ENCODE data around the gene CTU2.

CTU2 gene

GRCh38 chr16:88672776-88673175 is 33.5 kb upstream of the CTU2 start:
- H3K27ac ChIP-seq (ENCODE audit: insufficient read depth in 1 of 2, low read depth in 1 of 2, low read length in 2 of 2, poor library complexity in 1 of 2, severe bottlenecking in 2 of 2) = no peak overlapping the region
- no peak for DNase-seq
- H3K9me3 ChIP-seq (ENCODE audit: control extremely low read depth in 1 of 5, control insufficient read depth in 4 of 5, insufficient read depth in 2 of 5, low read depth in 1 of 5, low read length in 4 of 5) = no peaks in the 10 kb centered on the region
- ChIA-PET CTCF (interaction anchor here (0.9 to 1.8 kb wide), 5 partner anchors 8 to 20 kb away, joined by 3 to 13 read pairs (median 4); partner anchors contain the start of gene MVD), POLR2A (interaction anchor here (0.5 kb wide), 1 partner anchor 226 kb away, joined by 3 read pairs; no protein-coding TSS in a partner anchor)
- H3K4me3 ChIP-seq (ENCODE audit: control insufficient read depth in 1 of 7, extremely low read depth in 1 of 7, insufficient read depth in 4 of 7, low read depth in 2 of 7, low read length in 6 of 7) = no peak overlapping the region
- H3K27me3 ChIP-seq (replicated peaks in 2 of 5; ENCODE audit: control insufficient read depth in 4 of 5, insufficient read depth in 5 of 5, low read length in 4 of 5) = no peaks in the 10 kb centered on the region
- H3K36me3 ChIP-seq (ENCODE audit: control insufficient read depth in 4 of 4, insufficient read depth in 4 of 4, low read length in 3 of 4) = peaks cover 0 to 37% (median 13%) of the 10 kb centered on the region in 4 experiments
- no peaks in the 10 kb centered on the region for H3K4me1 ChIP-seq (ENCODE audit: control extremely low read depth in 1 of 4, control insufficient read depth in 4 of 4, insufficient read depth in 4 of 4, low read length in 3 of 4)
- 86% methylated on average over 10 of the region's 11 CpGs for whole genome bisulfite sequencing (ENCODE audit: insufficient coverage)

- Histone ChIP-seq H3K4me3 (ENCODE audit: control insufficient read depth in 1 of 7, extremely low read depth in 1 of 7, insufficient read depth in 4 of 7, low read depth in 2 of 7, low read length in 6 of 7) (no peak overlapping the region), H3K27me3 (replicated peaks in 2 of 5; ENCODE audit: control insufficient read depth in 4 of 5, insufficient read depth in 5 of 5, low read length in 4 of 5) (no peaks in the 10 kb centered on the region), H3K27ac (ENCODE audit: insufficient read depth in 1 of 2, low read depth in 1 of 2, low read length in 2 of 2, poor library complexity in 1 of 2, severe bottlenecking in 2 of 2) (no peak overlapping the region), H3K36me3 (ENCODE audit: control insufficient read depth in 4 of 4, insufficient read depth in 4 of 4, low read length in 3 of 4) (peaks cover 0 to 44% (median 16%) of the 10 kb centered on the region in 4 experiments), H3K4me1 (ENCODE audit: control extremely low read depth in 1 of 4, control insufficient read depth in 4 of 4, insufficient read depth in 4 of 4, low read length in 3 of 4) (no peaks in the 10 kb centered on the region), H3K9me3 (ENCODE audit: control extremely low read depth in 1 of 5, control insufficient read depth in 4 of 5, insufficient read depth in 2 of 5, low read depth in 1 of 5, low read length in 4 of 5) (no peaks in the 10 kb centered on the region)
- WGBS (ENCODE audit: insufficient coverage) = 94% methylated on average over 15 of the region's 19 CpGs
- POLR2A ChIA-PET = no interaction called here
- no peak for DNase-seq
- CTCF ChIA-PET = interaction anchor here (1.5 kb wide), 1 partner anchor 9 kb away, joined by 7 read pairs; no protein-coding TSS in a partner anchor
Measured at GRCh38 chr16:88673716-88674379, 32.5 kb upstream of the CTU2 start.

GRCh38 chr16:88676502-88677242 is 29.6 kb upstream of the CTU2 start:
- POLR2A ChIA-PET = no interaction called here
- Histone ChIP-seq H3K9me3 (ENCODE audit: control extremely low read depth in 1 of 5, control insufficient read depth in 4 of 5, insufficient read depth in 2 of 5, low read depth in 1 of 5, low read length in 4 of 5) (no peaks in the 10 kb centered on the region), H3K4me3 (ENCODE audit: control insufficient read depth in 1 of 7, extremely low read depth in 1 of 7, insufficient read depth in 4 of 7, low read depth in 2 of 7, low read length in 6 of 7) (no peak overlapping the region), H3K36me3 (ENCODE audit: control insufficient read depth in 4 of 4, insufficient read depth in 4 of 4, low read length in 3 of 4) (peaks cover 0 to 52% (median 17%) of the 10 kb centered on the region in 4 experiments), H3K27ac (ENCODE audit: insufficient read depth in 1 of 2, low read depth in 1 of 2, low read length in 2 of 2, poor library complexity in 1 of 2, severe bottlenecking in 2 of 2) (no peak overlapping the region), H3K4me1 (ENCODE audit: control extremely low read depth in 1 of 4, control insufficient read depth in 4 of 4, insufficient read depth in 4 of 4, low read length in 3 of 4) (peaks cover 0 to 12% (median 10%) of the 10 kb centered on the region in 4 experiments), H3K27me3 (replicated peaks in 2 of 5; ENCODE audit: control insufficient read depth in 4 of 5, insufficient read depth in 5 of 5, low read length in 4 of 5) (no peaks in the 10 kb centered on the region)
- no peak for DNase-seq
- CTCF ChIA-PET = no interaction called here
- 98% methylated on average over 16 of the region's 22 CpGs for WGBS (ENCODE audit: insufficient coverage)

- peaks cover 0 to 52% (median 17%) of the 10 kb centered on the region in 4 experiments for H3K36me3 ChIP-seq (ENCODE audit: control insufficient read depth in 4 of 4, insufficient read depth in 4 of 4, low read length in 3 of 4)
- ChIA-PET CTCF (no interaction called here), POLR2A (no interaction called here)
- no peaks in the 10 kb centered on the region for H3K9me3 ChIP-seq (ENCODE audit: control extremely low read depth in 1 of 5, control insufficient read depth in 4 of 5, insufficient read depth in 2 of 5, low read depth in 1 of 5, low read length in 4 of 5)
- no peak overlapping the region for H3K4me3 ChIP-seq (ENCODE audit: control insufficient read depth in 1 of 7, extremely low read depth in 1 of 7, insufficient read depth in 4 of 7, low read depth in 2 of 7, low read length in 6 of 7)
- DNase-seq = no peak
- WGBS (ENCODE audit: insufficient coverage) = 88% methylated on average over 8 of the region's 13 CpGs
- peaks cover 2 to 20% (median 18%) of the 10 kb centered on the region in 4 experiments for H3K4me1 ChIP-seq (ENCODE audit: control extremely low read depth in 1 of 4, control insufficient read depth in 4 of 4, insufficient read depth in 4 of 4, low read length in 3 of 4)
- no peak overlapping the region for H3K27ac ChIP-seq (ENCODE audit: insufficient read depth in 1 of 2, low read depth in 1 of 2, low read length in 2 of 2, poor library complexity in 1 of 2, severe bottlenecking in 2 of 2)
- H3K27me3 ChIP-seq (replicated peaks in 2 of 5; ENCODE audit: control insufficient read depth in 4 of 5, insufficient read depth in 5 of 5, low read length in 4 of 5) = no peaks in the 10 kb centered on the region
Measured at GRCh38 chr16:88677721-88678120, 28.6 kb upstream of the CTU2 start.

GRCh38 chr16:88678224-88678979 is 27.9 kb upstream of the CTU2 start:
- Histone ChIP-seq H3K9me3 (ENCODE audit: control extremely low read depth in 1 of 5, control insufficient read depth in 4 of 5, insufficient read depth in 2 of 5, low read depth in 1 of 5, low read length in 4 of 5) (no peaks in the 10 kb centered on the region), H3K27me3 (replicated peaks in 2 of 5; ENCODE audit: control insufficient read depth in 4 of 5, insufficient read depth in 5 of 5, low read length in 4 of 5) (no peaks in the 10 kb centered on the region), H3K27ac (ENCODE audit: insufficient read depth in 1 of 2, low read depth in 1 of 2, low read length in 2 of 2, poor library complexity in 1 of 2, severe bottlenecking in 2 of 2) (no peak overlapping the region), H3K4me3 (ENCODE audit: control insufficient read depth in 1 of 7, extremely low read depth in 1 of 7, insufficient read depth in 4 of 7, low read depth in 2 of 7, low read length in 6 of 7) (no peak overlapping the region), H3K36me3 (ENCODE audit: control insufficient read depth in 4 of 4, insufficient read depth in 4 of 4, low read length in 3 of 4) (peaks cover 0 to 52% (median 17%) of the 10 kb centered on the region in 4 experiments), H3K4me1 (ENCODE audit: control extremely low read depth in 1 of 4, control insufficient read depth in 4 of 4, insufficient read depth in 4 of 4, low read length in 3 of 4) (peaks cover 2 to 20% (median 18%) of the 10 kb centered on the region in 4 experiments)
- ChIA-PET POLR2A (no interaction called here), CTCF (no interaction called here)
- no peak for DNase-seq
- 96% methylated on average over 25 of the region's 32 CpGs for WGBS (ENCODE audit: insufficient coverage)

GRCh38 chr16:88680554-88681083 is 25.7 kb upstream of the CTU2 start:
- peaks cover 0 to 41% (median 14%) of the 10 kb centered on the region in 4 experiments for H3K36me3 ChIP-seq (ENCODE audit: control insufficient read depth in 4 of 4, insufficient read depth in 4 of 4, low read length in 3 of 4)
- 100% methylated on average over 3 of the region's 5 CpGs for whole genome bisulfite sequencing (ENCODE audit: insufficient coverage)
- DNase-seq = no peak
- peak overlapping the region in 1 of 7 experiments; percentile 5 for H3K4me3 ChIP-seq (ENCODE audit: control insufficient read depth in 1 of 7, extremely low read depth in 1 of 7, insufficient read depth in 4 of 7, low read depth in 2 of 7, low read length in 6 of 7)
- ChIA-PET POLR2A (interaction anchor here (0.6 kb wide), 1 partner anchor 125 kb away, joined by 5 read pairs; no protein-coding TSS in a partner anchor), CTCF (interaction anchor here (0.6 to 3.7 kb wide), 6 partner anchors 8 to 226 kb away, joined by 3 to 18 read pairs (median 8); partner anchors contain the start of gene MVD)
- H3K27ac ChIP-seq (ENCODE audit: insufficient read depth in 1 of 2, low read depth in 1 of 2, low read length in 2 of 2, poor library complexity in 1 of 2, severe bottlenecking in 2 of 2) = no peak overlapping the region
- no peaks in the 10 kb centered on the region for H3K27me3 ChIP-seq (replicated peaks in 2 of 5; ENCODE audit: control insufficient read depth in 4 of 5, insufficient read depth in 5 of 5, low read length in 4 of 5)
- H3K9me3 ChIP-seq (ENCODE audit: control extremely low read depth in 1 of 5, control insufficient read depth in 4 of 5, insufficient read depth in 2 of 5, low read depth in 1 of 5, low read length in 4 of 5) = no peaks in the 10 kb centered on the region
- H3K4me1 ChIP-seq (ENCODE audit: control extremely low read depth in 1 of 4, control insufficient read depth in 4 of 4, insufficient read depth in 4 of 4, low read length in 3 of 4) = peaks cover 2 to 35% (median 26%) of the 10 kb centered on the region in 4 experiments
